A549 (cell line): ENCODE data around the gene BASP1. TPM values are rescaled to one million over a fixed set of nuclear protein-coding genes. Genes with fewer than 3 reads are reported as not detected.

Experiments used
- ATAC-seq, 2 experiments: fragments of 200-7000 bp in 1 of 2; fragments of >200 bp in 1 of 2; cut with Nextera tagmentation in 1 of 2; cut with Tn5 transposase in 1 of 2; 3 replicates each; pipeline versions ENCODE4 v1.8.0 to v1.9.1; 2018 to 2020; ENCODE audit warnings: mild to moderate bottlenecking in 1 of 2, moderate library complexity in 1 of 2
- CTCF ChIA-PET: fragments of 300-600 bp; sonication (Branson Sonifier 250); formaldehyde crosslinking; extraction: SDS; loops from one replicate; lab custom pipeline; 2021; ENCODE audit warnings: antibody characterized with exemption, inconsistent platforms; lab: Yijun Ruan, JAX
- POLR2A ChIA-PET: fragments of 350-600 bp; formaldehyde crosslinking; extraction: SDS; loops from one replicate; lab custom pipeline; 2021; ENCODE audit warnings: antibody characterized with exemption, inconsistent platforms; lab: Yijun Ruan, JAX
- DNase-seq, 2 experiments: peaks; one replicate each; pipeline versions ENCODE4 v3.0.0 to v3.0.0-alpha.2; 2011 to 2016; ENCODE audit warnings: low read depth in 1 of 2, low spot score in 1 of 2
- FAIRE-seq: peaks from 2 replicates; lab custom pipeline; 2011; peaks lifted over from hg19 to GRCh38; lab: Jason Lieb, UNC
- H3K27ac ChIP-seq, 2 experiments: fragments of >200 bp; sonication (Bioruptor Twin); formaldehyde crosslinking; 3 replicates each; pipeline ENCODE4 v1.5.1; 2016 to 2017
- H3K4me1 ChIP-seq: fragments of >200 bp; sonication (Bioruptor Twin); formaldehyde crosslinking; 3 replicates; pipeline ENCODE4 v1.6.1; 2016
- H3K4me2 ChIP-seq: fragments of >200 bp; sonication (Bioruptor Twin); formaldehyde crosslinking; 3 replicates; pipeline ENCODE4 v1.6.1; 2016
- H3K4me3 ChIP-seq: fragments of >200 bp; sonication (Bioruptor Twin); formaldehyde crosslinking; 3 replicates; pipeline ENCODE4 v1.5.1; 2016
- H3K9me3 ChIP-seq: fragments of >200 bp; sonication (Bioruptor Twin); formaldehyde crosslinking; 3 replicates; pipeline ENCODE4 v1.6.1; 2016
- BHLHE40 ChIP-seq: IDR thresholded peaks from 2 replicates; pipeline ENCODE4 v1.6.1; 2012; ENCODE audit warnings: low read depth, low read length, inconsistent platforms
- CBX2 ChIP-seq: fragments of 200-600 bp; sonication (generic); IDR thresholded peaks from 2 replicates; pipeline ENCODE4 v1.6.1; 2016; ENCODE audit warnings: low read depth, mild to moderate bottlenecking, borderline replicate concordance
- CEBPB ChIP-seq, 2 experiments: fragments of >200 bp in 1 of 2; sonication (Bioruptor Twin) in 1 of 2; formaldehyde crosslinking in 1 of 2; IDR thresholded peaks; 2 replicates each; pipeline ENCODE4 v1.6.1; 2012 to 2016
- CHD4 ChIP-seq: fragments of 200-600 bp; sonication (generic); IDR thresholded peaks from 2 replicates; pipeline ENCODE4 v1.6.1; 2016; ENCODE audit warnings: antibody characterized with exemption, mild to moderate bottlenecking, borderline replicate concordance
- EHF ChIP-seq: fragments of 250-450 bp; sonication (Bioruptor Pico); IDR thresholded peaks from 2 replicates; pipeline ENCODE4 v1.5.0; 2020; ENCODE audit warnings: mild to moderate bottlenecking
- EP300 ChIP-seq, 2 experiments: fragments of >200 bp; sonication (Bioruptor Twin); formaldehyde crosslinking; IDR thresholded peaks; 2 replicates in 1 of 2; 3 replicates in 1 of 2; pipeline ENCODE4 v1.6.1; 2016 to 2017
- FOSB ChIP-seq: fragments of 250-450 bp; sonication (Bioruptor Pico); IDR thresholded peaks from 2 replicates; pipeline ENCODE4 v1.5.0; 2020; ENCODE audit warnings: mild to moderate bottlenecking, moderate library complexity
- FOXS1 ChIP-seq: fragments of 250-450 bp; sonication (Bioruptor Pico); IDR thresholded peaks from 2 replicates; pipeline ENCODE4 v1.5.0; 2020; ENCODE audit warnings: mild to moderate bottlenecking, moderate library complexity
- HEYL ChIP-seq: fragments of 250-450 bp; sonication (Bioruptor Pico); IDR thresholded peaks from 2 replicates; pipeline ENCODE4 v1.8.0; 2021; ENCODE audit warnings: mild to moderate bottlenecking, moderate library complexity
- JUNB ChIP-seq: fragments of >200 bp; sonication (Bioruptor Twin); formaldehyde crosslinking; IDR thresholded peaks from 2 replicates; pipeline ENCODE4 v1.6.1; 2016
- MYC ChIP-seq: IDR thresholded peaks from 2 replicates; pipeline ENCODE4 v1.6.1; 2012; ENCODE audit warnings: mild to moderate bottlenecking, inconsistent platforms, low read length, improper control_type of control experiment, borderline replicate concordance
- NPAS2 ChIP-seq: fragments of 250-450 bp; sonication (Bioruptor Pico); IDR thresholded peaks from 2 replicates; pipeline ENCODE4 v1.8.0; 2022; ENCODE audit warnings: mild to moderate bottlenecking, moderate library complexity, borderline replicate concordance
- NR3C1 ChIP-seq: fragments of >200 bp; sonication (Bioruptor Twin); formaldehyde crosslinking; IDR thresholded peaks from 3 replicates; pipeline ENCODE4 v1.6.1; 2017
- POLR2AphosphoS2 ChIP-seq: conservative IDR thresholded peaks from 2 replicates; pipeline ENCODE4 v1.6.1; 2012; ENCODE audit warnings: low read length, improper control_type of control experiment, inconsistent platforms
- RAD21 ChIP-seq, 2 experiments: fragments of >200 bp in 1 of 2; sonication (Bioruptor Twin) in 1 of 2; formaldehyde crosslinking in 1 of 2; IDR thresholded peaks in 1 of 2; conservative IDR thresholded peaks in 1 of 2; 2 replicates in 1 of 2; 3 replicates in 1 of 2; pipeline ENCODE4 v1.6.1; 2012 to 2018; ENCODE audit warnings: inconsistent platforms in 1 of 2
- TP53 ChIP-seq: fragments of 250-450 bp; sonication (Bioruptor Pico); IDR thresholded peaks from 2 replicates; pipeline ENCODE4 v1.5.0; 2021; ENCODE audit warnings: mild to moderate bottlenecking, moderate library complexity
- WGBS: methylation state at CpG from one replicate; pipeline ENCODE4 v1.1.6; 2017; ENCODE audit errors: missing lambda C conversion rate; 5-methylcytosine and 5-hydroxymethylcytosine counted together
- polyA plus RNA-seq, 4 experiments: library from polyadenylated mRNA; depleted of rRNA in 3 of 4; stranded (reverse); fragments of >200 nt; fragmentation: RNase III in 1 of 4; extraction: RNeasy Plus Mini Kit Qiagen cat#74134 plus additional on column Dnase treatment in 1 of 4; gene quantifications; 2 replicates in 3 of 4; 3 replicates in 1 of 4; pipeline ENCODE4 v1.2.3, GENCODE V29; 2011 to 2017
- TF ChIP-seq, protein P1 (sequence below): fragments of 150-350 bp; IDR thresholded peaks from 2 replicates; pipeline ENCODE4 v1.6.1; 2014; ENCODE audit warnings: low read depth, mild to moderate bottlenecking, low read length
- TF ChIP-seq, protein P2 (sequence below): fragments of >200 bp; sonication (Bioruptor Twin); formaldehyde crosslinking; IDR thresholded peaks from 3 replicates; pipeline ENCODE4 v1.6.1; 2016

The BASP1 gene
- polyA plus RNA-seq, 2 of the 4 experiments (the other 2 are of a cell fraction): 391 to 454 TPM

DNA sequence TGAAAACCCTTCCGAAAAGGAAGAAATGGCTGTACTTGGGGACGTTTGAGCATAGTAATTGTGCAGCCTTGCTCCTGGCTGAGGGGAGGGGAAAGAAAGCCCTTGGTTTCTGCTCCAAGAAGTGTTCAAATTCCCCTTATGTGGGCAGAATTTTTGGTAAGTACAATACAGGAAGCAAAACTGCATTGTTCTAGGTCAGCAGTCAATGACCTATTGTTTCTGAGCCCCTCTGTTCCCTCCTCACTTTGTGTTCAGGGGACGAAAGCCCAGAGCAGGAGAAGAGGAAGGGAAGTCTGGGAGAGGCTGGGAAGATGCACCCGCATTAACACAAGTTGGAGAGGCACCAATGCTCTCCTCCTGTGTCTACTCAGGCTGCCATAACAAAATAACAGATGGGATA is 11.9 kb downstream of the BASP1 start:
- ChIA-PET CTCF (no interaction called here), POLR2A (no interaction called here)
- Histone ChIP-seq H3K4me2 (peak overlapping the region; percentile 31; the same call in 2 of the 3 replicates), H3K4me1 (peaks cover 97% of the 10 kb centered on the region), H3K27ac (peak overlapping the region in 1 of 2 experiments; percentile 49; a peak in 2 of 6 replicates), H3K9me3 (no peaks in the 10 kb centered on the region), H3K4me3 (no peak overlapping the region)
- TF ChIP-seq RAD21 (conservative IDR thresholded peaks at IDR 0.05 in 1 of 2, IDR thresholded peaks at IDR 0.05 in 1 of 2) (no peak), FOSB (CRISPR knock-in tag) (peak; percentile 42; the same call in 1 of the 2 replicates), CEBPB (IDR thresholded peaks at IDR 0.05) (no peak), NR3C1 (no peak)
- TF ChIP-seq, protein P1, sequence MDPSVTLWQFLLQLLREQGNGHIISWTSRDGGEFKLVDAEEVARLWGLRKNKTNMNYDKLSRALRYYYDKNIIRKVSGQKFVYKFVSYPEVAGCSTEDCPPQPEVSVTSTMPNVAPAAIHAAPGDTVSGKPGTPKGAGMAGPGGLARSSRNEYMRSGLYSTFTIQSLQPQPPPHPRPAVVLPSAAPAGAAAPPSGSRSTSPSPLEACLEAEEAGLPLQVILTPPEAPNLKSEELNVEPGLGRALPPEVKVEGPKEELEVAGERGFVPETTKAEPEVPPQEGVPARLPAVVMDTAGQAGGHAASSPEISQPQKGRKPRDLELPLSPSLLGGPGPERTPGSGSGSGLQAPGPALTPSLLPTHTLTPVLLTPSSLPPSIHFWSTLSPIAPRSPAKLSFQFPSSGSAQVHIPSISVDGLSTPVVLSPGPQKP: no peak
- DNase-seq (no peak), ATAC-seq (no peak; a peak in 2 of 6 replicates), FAIRE-seq (no peak)
- WGBS: 79% methylated on average over 4 of the region's 4 CpGs

DNA sequence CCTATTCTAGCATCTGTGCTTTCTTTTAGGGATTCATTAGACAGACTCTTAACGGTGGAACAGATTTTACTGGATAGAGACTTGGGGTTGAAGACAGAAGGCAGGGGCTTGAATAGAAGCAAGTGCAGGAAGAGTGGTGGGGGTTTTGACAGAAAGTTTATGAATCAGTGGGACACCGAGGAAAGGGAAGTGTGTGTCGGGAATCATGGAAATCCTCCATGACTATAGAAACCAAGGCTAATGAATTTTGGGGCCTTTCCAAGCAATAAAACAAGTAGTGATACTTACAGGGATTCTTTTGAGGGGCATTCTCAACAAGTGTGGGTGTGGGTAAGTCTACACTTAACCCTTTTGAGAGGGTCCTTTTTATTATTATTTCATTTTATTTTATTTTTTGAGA is 12.8 kb downstream of the BASP1 start:
- peak overlapping the region in 1 of 2 experiments; percentile 27; a peak in 2 of 6 replicates for H3K27ac ChIP-seq
- ATAC-seq: no peak
- H3K4me1 ChIP-seq: peaks cover 96% of the 10 kb centered on the region
- FAIRE-seq: no peak
- POLR2A ChIA-PET: no interaction called here
- no peaks in the 10 kb centered on the region for H3K9me3 ChIP-seq
- no peak overlapping the region for H3K4me3 ChIP-seq
- WGBS: 92% methylated on average over 3 of the region's 3 CpGs
- H3K4me2 ChIP-seq: no peak overlapping the region
- DNase-seq: no peak
- TF ChIP-seq HEYL (CRISPR knock-in tag): no peak
- TF ChIP-seq MYC: no peak
- no peak for TF ChIP-seq TP53 (CRISPR knock-in tag)
- TF ChIP-seq BHLHE40: no peak
- TF ChIP-seq JUNB: no peak
- TF ChIP-seq CBX2: no peak
- TF ChIP-seq NPAS2 (CRISPR knock-in tag): no peak
- TF ChIP-seq FOSB (CRISPR knock-in tag): no peak
- TF ChIP-seq NR3C1: no peak
- TF ChIP-seq EP300 (IDR thresholded peaks at IDR 0.05): no peak
- TF ChIP-seq, protein P2, sequence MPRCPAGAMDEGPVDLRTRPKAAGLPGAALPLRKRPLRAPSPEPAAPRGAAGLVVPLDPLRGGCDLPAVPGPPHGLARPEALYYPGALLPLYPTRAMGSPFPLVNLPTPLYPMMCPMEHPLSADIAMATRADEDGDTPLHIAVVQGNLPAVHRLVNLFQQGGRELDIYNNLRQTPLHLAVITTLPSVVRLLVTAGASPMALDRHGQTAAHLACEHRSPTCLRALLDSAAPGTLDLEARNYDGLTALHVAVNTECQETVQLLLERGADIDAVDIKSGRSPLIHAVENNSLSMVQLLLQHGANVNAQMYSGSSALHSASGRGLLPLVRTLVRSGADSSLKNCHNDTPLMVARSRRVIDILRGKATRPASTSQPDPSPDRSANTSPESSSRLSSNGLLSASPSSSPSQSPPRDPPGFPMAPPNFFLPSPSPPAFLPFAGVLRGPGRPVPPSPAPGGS: no peak
- no peak for TF ChIP-seq EHF (CRISPR knock-in tag)
- no peak for TF ChIP-seq FOXS1
- no peak for TF ChIP-seq CHD4
- CTCF ChIA-PET: no interaction called here

DNA sequence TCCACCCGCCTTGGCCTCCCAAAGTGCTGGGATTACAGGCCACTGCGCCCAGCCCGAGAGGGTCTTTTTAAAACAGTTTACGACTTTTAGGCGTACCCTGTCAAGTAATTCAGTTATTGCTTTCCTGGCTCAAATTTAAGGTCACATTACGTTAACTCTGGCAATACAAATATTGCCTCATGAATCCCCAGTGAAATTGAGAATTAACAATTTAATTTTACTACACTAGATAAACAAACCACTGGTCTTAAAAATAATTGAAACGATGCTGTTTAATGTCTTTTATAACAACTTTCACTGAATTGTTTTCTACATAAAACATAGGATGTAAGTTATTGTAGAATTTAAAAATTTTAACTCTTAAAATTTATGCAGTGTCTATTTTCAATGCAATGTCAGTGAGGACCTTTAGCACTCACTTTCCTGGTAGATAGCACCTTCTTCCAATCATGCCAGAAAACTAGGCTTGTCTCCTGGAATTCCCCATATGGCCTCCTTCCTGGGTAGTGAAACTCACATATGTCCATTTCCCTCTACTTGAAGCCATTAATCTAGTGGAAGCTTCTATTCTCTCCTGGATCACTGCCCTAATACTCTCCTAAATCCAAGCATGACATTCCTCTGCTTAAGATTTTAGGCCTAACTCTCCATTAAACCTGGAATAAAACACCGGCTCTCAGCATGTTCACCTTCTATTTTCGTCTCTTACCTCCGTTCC is 13.5 kb downstream of the BASP1 start:
- peak overlapping the region in 1 of 2 experiments; percentile 26; a peak in 1 of 6 replicates for H3K27ac ChIP-seq
- FAIRE-seq (no peak), ATAC-seq (no peak), DNase-seq (no peak)
- H3K4me3 ChIP-seq: no peak overlapping the region
- WGBS: 85% methylated on average over 10 of the region's 10 CpGs
- H3K4me2 ChIP-seq: peak overlapping the region; percentile 32; the same call in 1 of the 3 replicates
- H3K9me3 ChIP-seq: no peaks in the 10 kb centered on the region
- POLR2A ChIA-PET: no interaction called here
- CTCF ChIA-PET: no interaction called here
- TF ChIP-seq MYC: no peak
- 0 out of 2 replicates have a peak, but pooled peaks have one; percentile 46 for TF ChIP-seq POLR2AphosphoS2
- H3K4me1 ChIP-seq: peaks cover 96% of the 10 kb centered on the region
